ENCODE measurements around the gene SHD. TPM values are rescaled to one million over a fixed set of nuclear protein-coding genes. Genes with fewer than 3 reads are reported as not detected.
A peak's percentile ranks its signal among the peaks of the same experiment; 100 is the strongest.

The SHD gene
- total and polyA plus RNA-seq, 2 of the 13 experiments (the other 11 are each of a cell fraction or from before 2014, with no cell fraction given): 0.11 to 0.20 TPM

GRCh38 chr19:4246767-4247593, 32.1 kb upstream of the SHD start, which contains the start of gene YJU2 (continued):
- TF ChIP-seq STAT6 (CRISPR knock-in tag; IDR thresholded peaks at IDR 0.05; ENCODE audit: borderline replicate concordance) (0 out of 2 replicates have a peak, but pooled peaks have one; percentile 45), ZNF577 (CRISPR knock-in tag; IDR thresholded peaks at IDR 0.05; ENCODE audit: borderline replicate concordance, low read depth) (no peak), TOE1 (CRISPR knock-in tag; IDR thresholded peaks at IDR 0.05) (no peak), ZMYM3 (CRISPR knock-in tag; IDR thresholded peaks at IDR 0.05) (no peak; the same call in 1 of the 2 replicates), MYNN (CRISPR knock-in tag; IDR thresholded peaks at IDR 0.05; ENCODE audit: low read depth) (peak; percentile 73; the same call in 1 of the 2 replicates), HOXA3 (CRISPR knock-in tag; IDR thresholded peaks at IDR 0.05) (peak; percentile 83), ZMYM2 (CRISPR knock-in tag; IDR thresholded peaks at IDR 0.05) (0 out of 2 replicates have a peak, but pooled peaks have one; percentile 19), HBP1 (CRISPR knock-in tag; IDR thresholded peaks at IDR 0.05; ENCODE audit: low read depth) (no peak), SPEN (CRISPR knock-in tag; IDR thresholded peaks at IDR 0.05; ENCODE audit: low read depth) (peak; percentile 59; the same call in 1 of the 2 replicates), ZNF724P (CRISPR knock-in tag; IDR thresholded peaks at IDR 0.05; ENCODE audit: borderline replicate concordance) (no peak), ZNF367 (CRISPR knock-in tag; IDR thresholded peaks at IDR 0.05; ENCODE audit: borderline replicate concordance) (no peak), ZNF142 (CRISPR knock-in tag; IDR thresholded peaks at IDR 0.05) (no peak), MIXL1 (CRISPR knock-in tag; IDR thresholded peaks at IDR 0.05) (peak; percentile 70; the same call in 1 of the 2 replicates), CENPT (CRISPR knock-in tag; IDR thresholded peaks at IDR 0.05; ENCODE audit: low read depth) (no peak)
